Measurements from ENCODE around the gene PLCH2.
A peak's percentile ranks its signal among the peaks of the same experiment; 100 is the strongest.

Gene PLCH2

GRCh38 chr1:2520806-2521205 is 44.7 kb downstream of the PLCH2 start:
- no peak for TF ChIP-seq CTCF (conservative IDR thresholded peaks at IDR 0.05; ENCODE audit: low read depth, low read length)
- no peak overlapping the region for H3K4me3 ChIP-seq (ENCODE audit: low read length)
- DNase-seq (ENCODE audit: low read depth): no peak

DNA sequence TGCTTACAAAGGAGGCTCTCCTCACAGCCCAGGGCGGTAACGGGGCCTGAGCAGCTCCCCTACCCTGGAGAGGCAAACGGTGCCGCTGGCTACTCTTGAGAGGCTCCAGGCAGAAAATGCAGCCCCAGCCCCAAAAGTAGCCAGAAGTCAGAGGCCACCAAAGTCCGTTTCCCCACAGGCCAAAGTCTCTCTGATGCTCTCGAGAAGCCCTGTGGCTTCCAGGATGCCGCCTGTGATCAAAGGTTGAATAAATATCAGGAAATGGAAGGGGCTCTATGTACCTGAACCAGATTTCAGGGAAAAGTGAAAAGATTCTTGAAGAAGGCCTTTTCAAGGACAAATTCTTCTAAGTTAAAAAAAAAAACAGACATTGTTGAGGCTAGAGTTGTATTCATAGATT is 46.1 kb downstream of the PLCH2 start:
- no peak overlapping the region for H3K4me3 ChIP-seq (ENCODE audit: low read length)
- TF ChIP-seq CTCF (conservative IDR thresholded peaks at IDR 0.05; ENCODE audit: low read depth, low read length): no peak
- no peak for DNase-seq (ENCODE audit: low read depth)

GRCh38 chr1:2523191-2523890 is 47.3 kb downstream of the PLCH2 start:
- DNase-seq (ENCODE audit: low read depth): no peak
- H3K4me3 ChIP-seq (ENCODE audit: low read length): no peak overlapping the region
- TF ChIP-seq CTCF (conservative IDR thresholded peaks at IDR 0.05; ENCODE audit: low read depth, low read length): no peak

DNA sequence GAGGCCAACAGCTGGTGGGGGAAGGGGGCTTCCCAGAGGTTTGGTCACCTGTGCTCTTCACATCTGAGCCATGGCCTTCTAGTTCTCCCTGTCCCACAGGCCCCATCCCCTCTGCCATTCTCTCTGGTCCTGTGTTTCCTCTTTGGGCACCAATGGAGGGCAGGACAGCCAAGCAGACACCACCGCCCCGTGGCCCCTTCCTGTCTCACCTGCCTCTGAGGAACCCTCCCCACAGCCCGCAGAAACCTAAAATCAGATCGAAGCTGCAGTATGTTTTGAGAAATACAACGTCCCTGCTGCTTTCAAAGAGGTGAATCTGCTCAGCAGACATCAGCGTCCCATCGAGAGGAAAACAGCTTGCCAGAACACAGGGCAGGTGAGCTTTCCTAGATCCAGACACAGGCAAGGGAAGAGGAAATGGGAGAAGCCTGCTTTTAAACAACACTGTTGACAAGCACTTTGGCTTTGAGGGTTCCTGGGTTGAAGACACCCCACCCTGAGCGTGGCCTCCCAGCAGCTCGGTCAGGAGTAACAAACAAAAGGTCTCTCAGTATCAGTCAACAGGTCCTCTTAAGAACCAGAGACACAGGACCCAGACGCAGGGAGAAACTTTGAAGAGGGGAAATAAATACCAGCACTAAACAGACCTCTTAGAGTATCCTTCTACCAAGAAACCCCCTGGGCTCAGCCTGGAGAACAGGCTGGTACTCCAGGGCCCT is 48.0 kb downstream of the PLCH2 start:
- no peak for TF ChIP-seq CTCF (conservative IDR thresholded peaks at IDR 0.05; ENCODE audit: low read depth, low read length)
- no peak overlapping the region for H3K4me3 ChIP-seq (ENCODE audit: low read length)
- DNase-seq (ENCODE audit: low read depth): no peak

DNA sequence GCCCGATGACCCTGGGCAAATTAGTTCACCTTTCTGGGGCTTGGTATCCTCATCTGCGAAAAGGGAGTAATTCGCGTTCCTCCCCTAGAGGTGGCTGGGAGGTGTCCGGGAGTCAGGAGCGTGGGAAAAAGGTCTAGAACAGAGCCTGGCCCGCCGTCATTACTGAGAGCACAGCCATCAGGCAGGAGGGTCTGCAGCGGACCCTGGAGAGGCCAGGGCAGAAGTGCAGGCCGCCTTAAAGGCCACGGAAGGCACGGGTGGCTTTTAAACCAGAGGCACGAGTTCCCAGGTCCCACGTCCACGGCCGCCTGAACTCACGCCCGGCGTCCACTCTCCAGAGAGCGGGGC is 49.5 kb downstream of the PLCH2 start:
- TF ChIP-seq CTCF (conservative IDR thresholded peaks at IDR 0.05; ENCODE audit: low read depth, low read length): no peak
- no peak for DNase-seq (ENCODE audit: low read depth)
- peak overlapping the region; percentile 86 for H3K4me3 ChIP-seq (ENCODE audit: low read length)

DNA sequence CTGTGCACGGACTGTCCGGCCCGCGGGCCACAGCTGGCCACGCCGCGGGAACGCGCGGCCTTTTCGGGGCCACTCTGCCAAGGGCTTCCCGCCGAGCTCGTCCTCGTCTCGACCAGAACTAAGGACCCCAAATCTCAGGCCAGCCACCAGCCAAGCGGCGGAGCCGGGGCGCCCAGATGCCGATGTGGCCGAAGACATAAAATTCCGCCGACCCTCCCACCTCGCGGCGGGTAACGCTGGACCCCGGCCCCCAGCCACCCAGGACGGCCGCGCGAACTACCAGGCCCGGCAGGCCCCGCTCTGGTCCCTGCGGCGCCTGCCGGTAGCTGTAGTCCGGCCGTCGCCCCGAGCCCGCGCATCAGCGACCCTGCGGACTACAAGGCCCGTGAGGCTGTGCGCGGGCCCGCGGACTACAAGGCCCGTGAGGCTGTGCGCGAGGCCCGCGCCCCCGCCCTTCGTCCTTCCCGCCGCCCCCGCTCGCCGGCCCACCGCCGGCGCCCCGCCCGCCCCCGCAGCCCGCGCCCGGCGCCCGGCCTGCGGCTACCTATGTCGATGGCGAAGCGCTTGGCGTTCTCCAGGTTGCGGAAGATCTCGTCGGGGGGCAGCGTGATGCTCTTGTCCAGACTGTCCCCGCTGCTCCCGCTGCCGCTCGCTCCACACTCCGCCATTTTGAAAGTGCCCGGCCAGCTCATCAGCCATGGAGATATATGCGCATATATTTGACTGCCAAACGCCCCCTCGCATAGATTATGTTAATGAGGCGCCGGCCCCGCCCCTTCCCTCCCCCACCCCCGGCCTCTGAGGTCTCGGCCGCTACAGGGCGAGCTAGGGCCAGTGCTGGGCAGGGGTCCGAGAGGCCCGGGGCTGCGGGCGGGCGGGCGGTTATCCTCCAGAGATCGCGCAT is 50.1 kb downstream of the PLCH2 start, which contains the start of gene PANK4:
PANK4 (minus strand) TSS at position 677 of the 904 bp plus-strand sequence; CDS start at position 668, 9 bp downstream.
- H3K4me3 ChIP-seq (ENCODE audit: low read length): peak within 1 kb of the TSS; percentile 86
- peak; percentile 76 for DNase-seq (ENCODE audit: low read depth)
- no peak for TF ChIP-seq CTCF (conservative IDR thresholded peaks at IDR 0.05; ENCODE audit: low read depth, low read length)
